ENCODE measurements around the gene MOV10. TPM values are rescaled to one million over a fixed set of nuclear protein-coding genes. Genes with fewer than 3 reads are reported as not detected.

Gene MOV10
- total RNA-seq, 1 donor from 2014 or later = 47.5 TPM

- Histone ChIP-seq H3K9me3 (ENCODE audit: low read depth) (no peaks in the 10 kb centered on the region), H3K9ac (no peak overlapping the region), H3K27ac (no peak overlapping the region), H4K20me1 (ENCODE audit: low read depth) (peaks cover 15% of the 10 kb centered on the region), H3K4me1 (peaks cover 21% of the 10 kb centered on the region), H3K36me3 (no peaks in the 10 kb centered on the region), H3K4me3 (peak overlapping the region; percentile 60), H3F3A (ENCODE audit: low read depth) (peaks cover 14% of the 10 kb centered on the region), H2AFZ (replicated peaks) (no peak overlapping the region), H3K79me2 (ENCODE audit: low read depth) (no peaks in the 10 kb centered on the region), H3K4me2 (peak overlapping the region; percentile 91), H3K27me3 (peaks cover 87% of the 10 kb centered on the region)
- peak; percentile 94 for DNase-seq (ENCODE audit: low spot score)
- peaks cover 16% of the 10 kb centered on the region for H3K4me1 Mint-ChIP-seq
- TF ChIP-seq EZH2phosphoT487 (IDR thresholded peaks at IDR 0.05) = no peak
- TF ChIP-seq, protein P1, sequence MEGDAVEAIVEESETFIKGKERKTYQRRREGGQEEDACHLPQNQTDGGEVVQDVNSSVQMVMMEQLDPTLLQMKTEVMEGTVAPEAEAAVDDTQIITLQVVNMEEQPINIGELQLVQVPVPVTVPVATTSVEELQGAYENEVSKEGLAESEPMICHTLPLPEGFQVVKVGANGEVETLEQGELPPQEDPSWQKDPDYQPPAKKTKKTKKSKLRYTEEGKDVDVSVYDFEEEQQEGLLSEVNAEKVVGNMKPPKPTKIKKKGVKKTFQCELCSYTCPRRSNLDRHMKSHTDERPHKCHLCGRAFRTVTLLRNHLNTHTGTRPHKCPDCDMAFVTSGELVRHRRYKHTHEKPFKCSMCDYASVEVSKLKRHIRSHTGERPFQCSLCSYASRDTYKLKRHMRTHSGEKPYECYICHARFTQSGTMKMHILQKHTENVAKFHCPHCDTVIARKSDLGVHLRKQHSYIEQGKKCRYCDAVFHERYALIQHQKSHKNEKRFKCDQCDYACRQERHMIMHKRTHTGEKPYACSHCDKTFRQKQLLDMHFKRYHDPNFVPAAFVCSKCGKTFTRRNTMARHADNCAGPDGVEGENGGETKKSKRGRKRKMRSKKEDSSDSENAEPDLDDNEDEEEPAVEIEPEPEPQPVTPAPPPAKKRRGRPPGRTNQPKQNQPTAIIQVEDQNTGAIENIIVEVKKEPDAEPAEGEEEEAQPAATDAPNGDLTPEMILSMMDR (IDR thresholded peaks at IDR 0.05) = peak; percentile 95
- H3K36me3 Mint-ChIP-seq = peaks cover 4% of the 10 kb centered on the region
- H3K27ac Mint-ChIP-seq = no peak overlapping the region
- H3K9me3 Mint-ChIP-seq = no peaks in the 10 kb centered on the region
- peak overlapping the region; percentile 88 for H3K4me3 Mint-ChIP-seq
- H3K27me3 Mint-ChIP-seq (ENCODE audit: insufficient read depth, low read depth) = peaks cover 34% of the 10 kb centered on the region
Measured at GRCh38 chr1:112716133-112716720, 41.8 kb downstream of the MOV10 start.

- no peak overlapping the region for H3K27ac ChIP-seq
- H3K36me3 ChIP-seq = no peaks in the 10 kb centered on the region
- peaks cover 25% of the 10 kb centered on the region for H3K4me1 ChIP-seq
- peaks cover 78% of the 10 kb centered on the region for H3K27me3 ChIP-seq
- peaks cover 15% of the 10 kb centered on the region for H4K20me1 ChIP-seq (ENCODE audit: low read depth)
- no peaks in the 10 kb centered on the region for H3K79me2 ChIP-seq (ENCODE audit: low read depth)
- no peak overlapping the region for H3K4me2 ChIP-seq
- Mint-ChIP-seq H3K36me3 (peaks cover 4% of the 10 kb centered on the region), H3K4me3 (no peak overlapping the region), H3K9me3 (no peaks in the 10 kb centered on the region), H3K27me3 (ENCODE audit: insufficient read depth, low read depth) (peaks cover 38% of the 10 kb centered on the region), H3K4me1 (peaks cover 20% of the 10 kb centered on the region), H3K27ac (no peak overlapping the region)
- H2AFZ ChIP-seq (replicated peaks) = no peak overlapping the region
- no peak for DNase-seq (ENCODE audit: low spot score)
- H3F3A ChIP-seq (ENCODE audit: low read depth) = peaks cover 25% of the 10 kb centered on the region
- H3K9me3 ChIP-seq (ENCODE audit: low read depth) = no peaks in the 10 kb centered on the region
- H3K9ac ChIP-seq = no peak overlapping the region
- no peak for TF ChIP-seq EZH2phosphoT487 (IDR thresholded peaks at IDR 0.05)
- TF ChIP-seq, protein P1 (IDR thresholded peaks at IDR 0.05) = no peak
- no peak for TF ChIP-seq EZH2 (IDR thresholded peaks at IDR 0.05)
- no peak overlapping the region for H3K4me3 ChIP-seq
Measured at GRCh38 chr1:112717263-112717873, 42.9 kb downstream of the MOV10 start.

DNA sequence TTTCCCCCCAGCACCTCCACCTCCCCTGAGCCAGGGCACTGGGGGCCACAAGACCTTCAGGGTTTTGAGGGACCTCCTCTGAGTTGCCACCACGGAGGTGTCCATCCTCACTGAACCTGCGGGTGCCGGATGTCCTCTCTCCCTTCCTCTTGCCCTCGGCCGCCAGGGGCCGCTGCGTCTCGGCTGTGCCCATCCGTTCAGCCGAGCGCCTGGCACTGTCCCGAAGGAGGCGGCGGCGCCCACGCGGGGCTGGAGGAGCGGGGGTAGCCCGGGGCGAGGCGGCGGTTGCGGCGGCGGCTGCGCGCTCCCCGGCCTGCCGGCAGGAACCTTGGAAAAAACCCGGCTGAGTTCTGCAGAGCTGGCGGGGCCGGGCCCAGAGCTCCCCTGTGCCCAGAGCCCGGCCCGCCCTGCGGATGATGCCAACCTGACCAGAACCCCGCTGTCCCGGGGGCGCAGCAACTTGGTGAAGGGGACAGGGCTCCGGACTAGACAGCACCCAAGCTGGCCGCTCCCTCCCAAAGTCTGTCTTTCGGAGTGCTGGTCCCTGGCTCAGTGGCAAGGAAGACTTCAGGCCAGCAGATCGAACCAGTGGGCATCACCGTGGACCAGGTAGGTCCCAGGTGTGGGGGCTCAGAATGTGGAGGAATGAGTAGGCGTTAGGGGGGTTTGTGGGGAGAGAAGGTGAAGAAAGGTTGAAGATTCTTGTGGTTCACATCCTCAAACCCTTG lies 44.4 kb downstream of the MOV10 start:
- Mint-ChIP-seq H3K4me1 (peaks cover 30% of the 10 kb centered on the region), H3K27ac (peak overlapping the region; percentile 74), H3K27me3 (ENCODE audit: insufficient read depth, low read depth) (peaks cover 33% of the 10 kb centered on the region), H3K9me3 (no peaks in the 10 kb centered on the region), H3K36me3 (no peaks in the 10 kb centered on the region), H3K4me3 (no peak overlapping the region)
- Histone ChIP-seq H3K36me3 (no peaks in the 10 kb centered on the region), H3K4me1 (peaks cover 33% of the 10 kb centered on the region), H3K9ac (no peak overlapping the region), H3K4me3 (no peak overlapping the region), H3K79me2 (ENCODE audit: low read depth) (no peaks in the 10 kb centered on the region), H3K27me3 (peaks cover 63% of the 10 kb centered on the region), H3K27ac (no peak overlapping the region), H3F3A (ENCODE audit: low read depth) (peaks cover 26% of the 10 kb centered on the region), H3K4me2 (peak overlapping the region; percentile 60), H3K9me3 (ENCODE audit: low read depth) (no peaks in the 10 kb centered on the region), H4K20me1 (ENCODE audit: low read depth) (peaks cover 11% of the 10 kb centered on the region), H2AFZ (replicated peaks) (peak overlapping the region; percentile 44)
- TF ChIP-seq, protein P1 (IDR thresholded peaks at IDR 0.05) = peak; percentile 77
- TF ChIP-seq EZH2 (IDR thresholded peaks at IDR 0.05) (no peak), EZH2phosphoT487 (IDR thresholded peaks at IDR 0.05) (no peak)
- peak; percentile 91 for DNase-seq (ENCODE audit: low spot score)
